Type B pancreatic cell (in vitro differentiated cells): Measurements from ENCODE around the gene ST7L. TPM values are rescaled to one million over a fixed set of nuclear protein-coding genes. Genes with fewer than 3 reads are reported as not detected.

Experiments
- DNase-seq: peaks from one replicate; pipeline ENCODE4 v3.0.0; 2021; ENCODE audit warnings: mixed read lengths; ENCODE audit not compliant: unreplicated experiment; ENCODE audit errors: extremely low spot score
- H3K27ac Mint-ChIP-seq: 2 replicates; pipeline ENCODE4 v1.8.0; 2021; ENCODE audit warnings: mild to moderate bottlenecking, mixed read lengths
- H3K27me3 Mint-ChIP-seq: 2 replicates; pipeline ENCODE4 v1.8.0; 2021; ENCODE audit warnings: mixed read lengths
- H3K36me3 Mint-ChIP-seq: 2 replicates; pipeline ENCODE4 v1.8.0; 2021; ENCODE audit warnings: mixed read lengths
- H3K4me1 Mint-ChIP-seq: one replicate; pipeline ENCODE4 v1.8.0; 2021; ENCODE audit warnings: mixed read lengths; ENCODE audit not compliant: unreplicated experiment
- H3K4me3 Mint-ChIP-seq: 2 replicates; pipeline ENCODE4 v1.8.0; 2021; ENCODE audit warnings: mild to moderate bottlenecking, mixed read lengths
- H3K9me3 Mint-ChIP-seq: 2 replicates; pipeline ENCODE4 v1.8.0; 2021; ENCODE audit warnings: mixed read lengths
- CTCF ChIP-seq: fragments of 200-600 bp; sonication (generic); conservative IDR thresholded peaks from 2 replicates; pipeline ENCODE4 v1.5.0; 2021; ENCODE audit warnings: antibody characterized with exemption, mild to moderate bottlenecking
- total RNA-seq: library from RNA; stranded (reverse); gene quantifications from 2 replicates; pipeline ENCODE4 v1.2.1, GENCODE V29; 2021; ENCODE audit warnings: low replicate concordance

ST7L gene
- total RNA-seq, 1 donor from 2014 or later = 22.0 TPM

GRCh38 chr1:112506731-112507130 is 112.2 kb downstream of the ST7L start:
- Mint-ChIP-seq H3K9me3 (no peaks in the 10 kb centered on the region), H3K4me3 (peak overlapping the region; percentile 36), H3K4me1 (peaks cover 35% of the 10 kb centered on the region), H3K27ac (no peak overlapping the region), H3K36me3 (peaks cover 4% of the 10 kb centered on the region), H3K27me3 (peaks cover 88% of the 10 kb centered on the region)
- no peak for TF ChIP-seq CTCF
- DNase-seq = no peak

DNA sequence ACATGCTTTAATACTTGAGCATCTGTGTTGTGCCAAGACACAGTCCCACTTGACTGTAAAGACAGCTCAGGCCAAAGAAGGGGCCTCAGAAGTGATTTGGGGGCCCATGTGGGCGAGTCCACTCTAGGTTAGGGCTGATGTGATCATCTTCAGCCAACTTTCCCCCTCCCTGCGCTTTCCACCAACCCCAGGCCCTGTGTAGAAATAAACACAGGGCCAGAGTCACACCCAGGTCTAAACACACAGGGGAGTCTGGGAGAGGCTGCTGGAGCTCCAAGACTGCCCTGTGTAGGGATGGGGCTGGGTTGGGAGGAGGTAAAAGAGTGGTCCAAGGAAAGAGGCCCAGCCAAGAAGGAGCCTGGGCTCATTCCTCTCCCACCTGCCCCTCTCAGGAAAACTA is 112.6 kb downstream of the ST7L start:
- H3K27ac Mint-ChIP-seq = no peak overlapping the region
- H3K36me3 Mint-ChIP-seq = peaks cover 4% of the 10 kb centered on the region
- peaks cover 35% of the 10 kb centered on the region for H3K4me1 Mint-ChIP-seq
- TF ChIP-seq CTCF = no peak
- peaks cover 88% of the 10 kb centered on the region for H3K27me3 Mint-ChIP-seq
- no peak for DNase-seq
- H3K4me3 Mint-ChIP-seq = peak overlapping the region; percentile 36
- no peaks in the 10 kb centered on the region for H3K9me3 Mint-ChIP-seq

- no peak overlapping the region for H3K4me3 Mint-ChIP-seq
- DNase-seq = no peak
- no peak overlapping the region for H3K27ac Mint-ChIP-seq
- peaks cover 35% of the 10 kb centered on the region for H3K4me1 Mint-ChIP-seq
- no peaks in the 10 kb centered on the region for H3K9me3 Mint-ChIP-seq
- H3K36me3 Mint-ChIP-seq = peaks cover 4% of the 10 kb centered on the region
- no peak for TF ChIP-seq CTCF
- H3K27me3 Mint-ChIP-seq = peaks cover 88% of the 10 kb centered on the region
Measured at GRCh38 chr1:112505878-112506277, 113.1 kb downstream of the ST7L start.

DNA sequence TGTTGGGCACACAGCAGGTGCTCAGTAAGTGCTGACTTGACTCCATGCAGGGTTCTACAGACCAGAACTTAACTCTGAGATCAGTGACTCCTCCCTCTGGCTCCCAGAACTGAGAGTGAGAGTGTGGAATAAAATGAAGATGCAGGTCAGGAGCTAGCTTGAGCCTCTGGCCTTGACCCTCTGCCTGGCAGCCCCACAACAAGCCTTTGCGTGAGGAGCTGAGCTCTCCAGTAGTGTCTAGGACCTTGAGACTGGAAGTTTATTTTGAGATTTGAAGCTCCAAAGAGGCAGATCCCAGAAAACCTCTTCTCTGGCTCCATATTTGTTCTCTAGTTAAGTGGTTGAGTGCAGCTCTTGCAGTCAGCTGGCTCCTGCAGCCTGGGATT is 113.5 kb downstream of the ST7L start:
- no peaks in the 10 kb centered on the region for H3K9me3 Mint-ChIP-seq
- peaks cover 4% of the 10 kb centered on the region for H3K36me3 Mint-ChIP-seq
- DNase-seq = no peak
- peak overlapping the region; percentile 36 for H3K4me3 Mint-ChIP-seq
- H3K27me3 Mint-ChIP-seq = peaks cover 84% of the 10 kb centered on the region
- no peak for TF ChIP-seq CTCF
- peaks cover 31% of the 10 kb centered on the region for H3K4me1 Mint-ChIP-seq
- H3K27ac Mint-ChIP-seq = peak overlapping the region; percentile 18

GRCh38 chr1:112504661-112505399 is 114.1 kb downstream of the ST7L start:
- peak overlapping the region; percentile 18 for H3K27ac Mint-ChIP-seq
- no peaks in the 10 kb centered on the region for H3K9me3 Mint-ChIP-seq
- DNase-seq = no peak
- peaks cover 81% of the 10 kb centered on the region for H3K27me3 Mint-ChIP-seq
- H3K4me1 Mint-ChIP-seq = peaks cover 25% of the 10 kb centered on the region
- peaks cover 4% of the 10 kb centered on the region for H3K36me3 Mint-ChIP-seq
- peak overlapping the region; percentile 68 for H3K4me3 Mint-ChIP-seq
- TF ChIP-seq CTCF = no peak
